Nephron progenitor cell (in vitro differentiated cells): Measurements from ENCODE around the gene IPO5.
"Not testable (repeated sequence)": the region's sequence is repeated elsewhere in the genome, so short reads cannot be mapped to it uniquely, and the experiment has no call there.

Experiments
- DNase-seq: peaks from one replicate; pipeline ENCODE4 v3.0.0; 2021
- H3K27ac Mint-ChIP-seq: 2 replicates; pipeline ENCODE4 v1.8.0; 2021; ENCODE audit warnings: mild to moderate bottlenecking, moderate library complexity, mixed read lengths
- H3K27me3 Mint-ChIP-seq: 2 replicates; pipeline ENCODE4 v1.8.0; 2021; ENCODE audit warnings: mild to moderate bottlenecking, low read depth, mixed read lengths; ENCODE audit not compliant: poor library complexity
- H3K36me3 Mint-ChIP-seq: 2 replicates; pipeline ENCODE4 v1.8.0; 2021; ENCODE audit warnings: low read depth, mixed read lengths
- H3K4me1 Mint-ChIP-seq: 2 replicates; pipeline ENCODE4 v1.8.0; 2021; ENCODE audit warnings: mixed read lengths
- H3K4me3 Mint-ChIP-seq: 2 replicates; pipeline ENCODE4 v1.8.0; 2021; ENCODE audit warnings: mild to moderate bottlenecking, moderate library complexity, mixed read lengths
- H3K9me3 Mint-ChIP-seq: 2 replicates; pipeline ENCODE4 v1.8.0; 2021; ENCODE audit warnings: mild to moderate bottlenecking, moderate library complexity, mixed read lengths
- CTCF ChIP-seq: fragments of 200-600 bp; sonication (generic); IDR thresholded peaks from 2 replicates; pipeline ENCODE4 v1.5.0; 2021; ENCODE audit warnings: antibody characterized with exemption

Gene IPO5

GRCh38 chr13:97945342-97945741 lies 8.1 kb upstream of the IPO5 start:
- DNase-seq = no peak
- Mint-ChIP-seq H3K27ac (no peak overlapping the region), H3K9me3 (peaks cover 16% of the 10 kb centered on the region), H3K27me3 (no peaks in the 10 kb centered on the region), H3K4me3 (no peak overlapping the region), H3K4me1 (no peaks in the 10 kb centered on the region), H3K36me3 (peaks cover 3% of the 10 kb centered on the region)
- no peak for TF ChIP-seq CTCF

DNA sequence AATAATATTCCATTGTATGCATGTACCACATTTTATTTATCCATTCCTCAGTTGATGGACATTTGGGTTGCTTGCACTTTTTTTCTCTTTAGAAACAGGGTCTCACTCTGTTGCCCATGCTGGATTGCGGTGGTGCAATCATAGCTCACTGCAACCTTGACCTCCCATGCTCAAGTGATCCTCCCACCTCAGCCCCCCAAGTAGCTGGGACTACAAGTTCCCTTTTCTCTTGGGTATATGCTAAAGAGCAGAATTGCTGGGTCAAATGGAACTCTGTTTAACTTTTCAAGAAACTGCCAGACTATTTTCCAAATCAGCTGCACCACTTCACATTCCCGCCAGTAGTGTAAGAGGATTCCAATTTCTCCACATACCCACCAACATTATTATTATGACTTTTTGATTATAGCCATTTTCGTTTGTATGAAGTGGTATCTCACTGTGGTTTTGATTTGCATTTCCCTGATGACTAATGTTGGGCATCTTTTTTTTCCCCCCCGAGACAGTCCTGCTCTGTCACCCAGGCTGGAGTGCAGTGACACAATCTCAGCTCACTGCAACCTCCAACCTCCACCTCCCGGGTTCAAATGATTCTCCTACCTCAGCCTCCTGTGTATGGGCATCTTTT lies 7.6 kb upstream of the IPO5 start:
- peaks cover 21% of the 10 kb centered on the region for H3K9me3 Mint-ChIP-seq
- no peaks in the 10 kb centered on the region for H3K27me3 Mint-ChIP-seq
- no peak overlapping the region for H3K4me3 Mint-ChIP-seq
- no peak for DNase-seq
- H3K36me3 Mint-ChIP-seq = peaks cover 5% of the 10 kb centered on the region
- TF ChIP-seq CTCF = no peak
- H3K27ac Mint-ChIP-seq = no peak overlapping the region
- H3K4me1 Mint-ChIP-seq = no peaks in the 10 kb centered on the region

DNA sequence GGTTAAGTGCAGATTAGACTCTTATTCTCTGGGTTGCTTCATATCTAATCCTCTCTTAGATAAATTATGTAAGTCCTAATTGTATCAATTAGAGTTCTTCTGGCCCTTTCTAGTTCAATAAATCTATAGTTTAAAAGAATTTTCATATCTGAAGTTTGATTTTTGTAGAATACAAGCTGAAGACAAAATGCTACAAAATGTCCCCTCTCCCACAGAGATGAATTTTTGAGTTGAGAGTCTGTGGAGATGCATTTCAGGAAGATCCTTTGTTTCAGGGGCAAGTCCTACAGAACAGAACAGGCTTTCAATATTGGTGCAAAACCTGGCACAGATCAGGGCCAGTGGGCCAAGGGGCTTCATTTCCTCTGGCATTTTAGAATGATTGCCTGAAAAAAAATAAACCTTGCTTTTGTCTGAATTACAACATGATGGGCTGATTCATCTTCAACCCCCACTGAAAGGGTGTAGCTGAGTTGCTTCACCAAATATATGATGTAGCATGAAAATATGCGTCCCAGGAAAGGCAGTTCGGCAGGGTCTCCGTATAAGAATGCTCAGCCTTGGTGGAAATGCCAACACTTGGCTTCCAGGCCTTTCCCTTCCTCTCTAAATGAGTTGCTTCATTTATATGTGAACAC lies 6.4 kb upstream of the IPO5 start:
- H3K27ac Mint-ChIP-seq = no peak overlapping the region
- H3K4me1 Mint-ChIP-seq = no peaks in the 10 kb centered on the region
- no peak for TF ChIP-seq CTCF
- DNase-seq = no peak
- H3K4me3 Mint-ChIP-seq = no peak overlapping the region
- H3K36me3 Mint-ChIP-seq = peaks cover 5% of the 10 kb centered on the region
- peaks cover 21% of the 10 kb centered on the region for H3K9me3 Mint-ChIP-seq
- H3K27me3 Mint-ChIP-seq = no peaks in the 10 kb centered on the region

GRCh38 chr13:97948041-97948440 lies 5.4 kb upstream of the IPO5 start:
- H3K4me3 Mint-ChIP-seq = no peak overlapping the region
- H3K4me1 Mint-ChIP-seq = no peaks in the 10 kb centered on the region
- DNase-seq = no peak
- peaks cover 5% of the 10 kb centered on the region for H3K36me3 Mint-ChIP-seq
- TF ChIP-seq CTCF = no peak
- no peaks in the 10 kb centered on the region for H3K27me3 Mint-ChIP-seq
- H3K27ac Mint-ChIP-seq = no peak overlapping the region
- peaks cover 21% of the 10 kb centered on the region for H3K9me3 Mint-ChIP-seq

- peaks cover 21% of the 10 kb centered on the region for H3K9me3 Mint-ChIP-seq
- H3K4me3 Mint-ChIP-seq, H3K27me3 Mint-ChIP-seq, DNase-seq, H3K4me1 Mint-ChIP-seq, H3K27ac Mint-ChIP-seq, H3K36me3 Mint-ChIP-seq: not testable (repeated sequence)
Measured at GRCh38 chr13:97949316-97949715, 4.2 kb upstream of the IPO5 start.

- no peaks in the 10 kb centered on the region for H3K4me1 Mint-ChIP-seq
- TF ChIP-seq CTCF = no peak
- peaks cover 15% of the 10 kb centered on the region for H3K9me3 Mint-ChIP-seq
- no peaks in the 10 kb centered on the region for H3K27me3 Mint-ChIP-seq
- H3K27ac Mint-ChIP-seq = no peak overlapping the region
- no peak for DNase-seq
- H3K4me3 Mint-ChIP-seq = no peak overlapping the region
- peaks cover 5% of the 10 kb centered on the region for H3K36me3 Mint-ChIP-seq
Measured at GRCh38 chr13:97951376-97951775, 2.1 kb upstream of the IPO5 start.

- not testable (repeated sequence) for H3K27me3 Mint-ChIP-seq, H3K27ac Mint-ChIP-seq, H3K36me3 Mint-ChIP-seq, H3K4me1 Mint-ChIP-seq, H3K4me3 Mint-ChIP-seq, DNase-seq
- peaks cover 15% of the 10 kb centered on the region for H3K9me3 Mint-ChIP-seq
Measured at GRCh38 chr13:97952831-97953230, 644 bp upstream of the IPO5 start.
